Fibroblast of lung (primary cell): ENCODE measurements around the gene SESN2.

Experiments used
- EZH2 ChIP-seq: IDR thresholded peaks from 2 replicates; pipeline ENCODE4 v1.5.1; 2012; ENCODE audit warnings: low read length, control low read depth, mild to moderate bottlenecking; ENCODE audit errors: missing control alignments
- TF ChIP-seq, protein P1 (sequence below), 2 donors: IDR thresholded peaks in 1 of 2; conservative IDR thresholded peaks in 1 of 2; 1 replicate in 1 of 2; 2 replicates in 1 of 2; pipeline ENCODE4 v1.5.1; 2011 to 2012; ENCODE audit warnings: low read length in 2 of 2, control low read depth in 1 of 2, inconsistent platforms in 1 of 2, low read depth in 1 of 2, mild to moderate bottlenecking in 1 of 2

DNA sequence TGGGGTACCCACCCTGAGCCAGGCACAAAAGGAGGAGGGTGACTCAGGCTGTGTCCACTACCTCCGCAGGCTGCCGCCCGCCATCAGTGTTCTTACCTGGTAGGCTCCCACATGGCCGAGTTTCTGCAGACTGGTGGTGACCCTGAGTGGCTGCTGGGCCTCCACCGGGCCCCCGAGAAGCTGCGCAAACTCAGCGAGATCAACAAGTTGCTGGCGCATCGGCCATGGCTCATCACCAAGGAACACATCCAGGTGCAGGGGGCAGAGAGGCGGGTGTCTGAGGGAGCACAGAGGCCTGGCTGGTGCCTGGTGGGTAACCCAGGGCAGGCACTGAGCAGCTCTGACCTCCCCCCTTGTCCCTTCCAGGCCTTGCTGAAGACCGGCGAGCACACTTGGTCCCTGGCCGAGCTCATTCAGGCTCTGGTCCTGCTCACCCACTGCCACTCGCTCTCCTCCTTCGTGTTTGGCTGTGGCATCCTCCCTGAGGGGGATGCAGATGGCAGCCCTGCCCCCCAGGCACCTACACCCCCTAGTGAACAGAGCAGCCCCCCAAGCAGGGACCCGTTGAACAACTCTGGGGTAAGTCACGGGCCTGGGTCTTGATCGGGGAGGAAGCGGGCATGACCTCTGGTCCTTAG, 13.0 kb downstream of the SESN2 start:
- TF ChIP-seq, protein P1, sequence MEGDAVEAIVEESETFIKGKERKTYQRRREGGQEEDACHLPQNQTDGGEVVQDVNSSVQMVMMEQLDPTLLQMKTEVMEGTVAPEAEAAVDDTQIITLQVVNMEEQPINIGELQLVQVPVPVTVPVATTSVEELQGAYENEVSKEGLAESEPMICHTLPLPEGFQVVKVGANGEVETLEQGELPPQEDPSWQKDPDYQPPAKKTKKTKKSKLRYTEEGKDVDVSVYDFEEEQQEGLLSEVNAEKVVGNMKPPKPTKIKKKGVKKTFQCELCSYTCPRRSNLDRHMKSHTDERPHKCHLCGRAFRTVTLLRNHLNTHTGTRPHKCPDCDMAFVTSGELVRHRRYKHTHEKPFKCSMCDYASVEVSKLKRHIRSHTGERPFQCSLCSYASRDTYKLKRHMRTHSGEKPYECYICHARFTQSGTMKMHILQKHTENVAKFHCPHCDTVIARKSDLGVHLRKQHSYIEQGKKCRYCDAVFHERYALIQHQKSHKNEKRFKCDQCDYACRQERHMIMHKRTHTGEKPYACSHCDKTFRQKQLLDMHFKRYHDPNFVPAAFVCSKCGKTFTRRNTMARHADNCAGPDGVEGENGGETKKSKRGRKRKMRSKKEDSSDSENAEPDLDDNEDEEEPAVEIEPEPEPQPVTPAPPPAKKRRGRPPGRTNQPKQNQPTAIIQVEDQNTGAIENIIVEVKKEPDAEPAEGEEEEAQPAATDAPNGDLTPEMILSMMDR (conservative IDR thresholded peaks at IDR 0.05 in 1 of 2, IDR thresholded peaks at IDR 0.05 in 1 of 2; ENCODE audit: low read depth in 1 of 2, low read length in 2 of 2), result no peak
- TF ChIP-seq EZH2, result no peak
